Left forelimb (tissue), 1 donor: ENCODE data around the gene SELENON.

Source experiments
- DNase-seq: peaks from one replicate; pipeline ENCODE4 v3.0.0-alpha.2; 2018; ENCODE audit warnings: low spot score

Gene SELENON

DNA sequence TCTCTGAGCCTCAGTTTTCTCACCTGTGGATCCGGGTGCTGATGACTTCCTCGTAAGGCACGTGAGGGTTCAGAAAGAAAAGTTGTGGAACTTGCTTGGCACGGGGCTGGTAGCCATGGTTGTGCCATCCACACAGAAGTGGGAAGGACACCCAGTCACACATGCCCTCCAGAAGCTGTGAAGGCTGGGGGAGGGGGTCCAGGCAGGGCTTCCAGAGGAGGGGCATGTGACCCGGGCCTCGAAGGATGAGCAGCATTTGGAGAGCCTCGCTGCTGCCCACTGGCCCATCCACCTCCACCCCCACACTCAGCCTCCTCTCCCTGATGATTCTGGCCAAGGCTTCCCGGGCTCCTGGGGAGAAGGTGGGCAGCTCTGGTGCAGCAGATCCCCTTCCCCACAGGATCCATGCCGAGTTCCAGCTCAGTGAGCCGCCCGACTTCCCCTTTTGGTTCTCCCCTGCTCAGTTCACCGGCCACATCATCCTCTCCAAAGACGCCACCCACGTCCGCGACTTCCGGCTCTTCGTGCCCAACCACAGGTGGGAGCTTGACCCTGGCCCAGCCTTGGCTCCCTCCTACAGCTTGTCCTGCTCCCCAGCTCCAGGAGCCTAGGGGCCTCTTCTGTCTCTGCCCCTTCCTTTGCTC, 9.4 kb downstream of the SELENON start:
- no peak for DNase-seq

DNA sequence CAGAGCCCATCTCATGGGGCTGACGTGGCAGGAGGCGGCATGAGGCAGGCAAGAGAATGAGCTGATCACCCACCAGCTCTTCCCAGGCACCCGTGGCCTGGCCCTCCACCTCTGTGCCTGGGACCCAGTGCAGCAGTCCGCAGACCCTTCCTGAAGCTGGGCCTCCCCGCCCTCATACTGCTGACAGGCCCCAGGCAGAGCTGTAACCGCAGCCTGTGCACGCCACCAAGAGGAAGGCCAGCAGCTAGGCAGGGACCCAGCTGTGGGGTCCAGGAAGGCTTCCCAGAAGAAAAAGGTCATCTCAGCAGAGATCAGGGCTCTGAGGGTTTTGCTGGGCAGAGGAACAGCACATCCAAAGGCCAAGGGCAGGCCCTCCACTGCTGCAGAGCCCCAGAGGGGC, 9.9 kb downstream of the SELENON start:
- no peak for DNase-seq

DNA sequence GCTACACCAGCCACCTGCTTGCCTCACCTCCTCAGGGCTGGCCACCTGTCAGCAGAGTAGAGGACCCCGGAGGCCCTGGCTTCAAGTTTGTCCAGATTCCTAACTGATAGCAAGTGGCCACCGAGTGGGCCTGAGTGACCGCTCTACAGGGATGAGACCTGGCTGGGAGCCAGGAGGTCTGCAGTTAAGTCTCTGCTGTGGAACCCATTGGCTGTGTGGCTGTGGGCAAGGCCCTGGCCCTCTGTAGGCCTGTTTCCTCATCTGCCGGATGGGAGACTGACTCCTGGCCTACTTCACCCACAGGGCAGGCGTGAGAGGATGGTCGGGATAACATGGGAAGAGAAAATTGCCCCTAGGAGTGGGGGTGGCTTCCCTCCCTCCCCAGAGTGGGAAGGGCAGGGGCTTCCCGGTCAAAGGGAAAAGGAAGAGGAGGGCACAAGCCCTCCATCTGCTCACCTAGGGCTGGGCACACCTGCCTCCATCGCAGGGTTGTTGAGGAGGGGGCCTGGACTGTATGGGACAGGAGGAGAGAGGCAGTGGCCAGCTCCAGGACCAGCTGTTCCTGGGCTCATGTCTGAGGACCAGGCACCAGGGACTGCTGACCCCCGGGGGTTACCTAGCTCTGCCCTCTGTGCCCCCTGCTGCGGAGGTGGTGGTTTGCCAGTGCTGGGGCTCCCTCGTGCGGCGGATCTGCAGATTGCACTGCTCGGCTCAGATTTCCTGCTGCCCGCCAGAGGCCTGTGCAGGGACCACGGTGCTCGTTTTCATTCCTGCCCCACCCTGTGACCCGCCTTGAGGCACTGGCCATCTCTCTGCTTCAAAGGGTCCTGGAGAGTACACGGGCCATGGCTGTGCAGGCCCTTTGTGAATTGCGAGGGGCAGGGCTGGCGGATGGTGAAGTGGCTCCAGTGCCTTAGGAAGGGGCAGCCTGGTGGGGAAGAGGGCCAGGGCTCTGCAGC, 10.6 kb downstream of the SELENON start:
- DNase-seq, result peak; percentile 84

DNA sequence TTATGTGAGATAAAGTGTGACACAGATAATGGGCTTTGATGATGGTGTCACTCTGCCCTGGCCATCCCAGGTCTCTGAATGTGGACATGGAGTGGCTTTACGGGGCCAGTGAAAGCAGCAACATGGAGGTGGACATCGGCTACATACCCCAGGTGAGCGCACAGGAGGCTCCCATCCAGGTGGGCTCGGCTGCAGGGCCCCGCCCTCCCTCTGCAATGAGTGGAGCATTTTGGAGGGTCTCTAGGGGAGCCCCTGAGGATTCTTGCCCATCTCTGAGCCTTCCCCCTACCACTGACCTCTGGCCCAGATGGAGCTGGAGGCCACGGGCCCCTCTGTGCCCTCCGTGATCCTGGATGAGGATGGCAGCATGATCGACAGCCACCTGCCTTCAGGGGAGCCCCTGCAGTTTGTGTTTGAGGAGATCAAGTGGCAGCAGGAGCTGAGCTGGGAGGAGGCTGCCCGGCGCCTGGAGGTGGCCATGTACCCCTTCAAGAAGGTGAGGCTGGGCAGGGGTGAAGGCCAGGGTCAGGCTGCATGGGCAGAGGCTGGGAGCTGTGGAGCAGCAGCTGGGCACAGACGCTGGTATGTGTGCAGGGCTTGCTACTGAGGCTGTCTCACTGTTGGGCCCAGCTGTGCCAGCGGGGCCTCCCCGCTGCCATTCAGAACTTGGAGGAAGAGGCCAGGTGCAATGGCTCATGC, 11.5 kb downstream of the SELENON start:
- no peak for DNase-seq

DNA sequence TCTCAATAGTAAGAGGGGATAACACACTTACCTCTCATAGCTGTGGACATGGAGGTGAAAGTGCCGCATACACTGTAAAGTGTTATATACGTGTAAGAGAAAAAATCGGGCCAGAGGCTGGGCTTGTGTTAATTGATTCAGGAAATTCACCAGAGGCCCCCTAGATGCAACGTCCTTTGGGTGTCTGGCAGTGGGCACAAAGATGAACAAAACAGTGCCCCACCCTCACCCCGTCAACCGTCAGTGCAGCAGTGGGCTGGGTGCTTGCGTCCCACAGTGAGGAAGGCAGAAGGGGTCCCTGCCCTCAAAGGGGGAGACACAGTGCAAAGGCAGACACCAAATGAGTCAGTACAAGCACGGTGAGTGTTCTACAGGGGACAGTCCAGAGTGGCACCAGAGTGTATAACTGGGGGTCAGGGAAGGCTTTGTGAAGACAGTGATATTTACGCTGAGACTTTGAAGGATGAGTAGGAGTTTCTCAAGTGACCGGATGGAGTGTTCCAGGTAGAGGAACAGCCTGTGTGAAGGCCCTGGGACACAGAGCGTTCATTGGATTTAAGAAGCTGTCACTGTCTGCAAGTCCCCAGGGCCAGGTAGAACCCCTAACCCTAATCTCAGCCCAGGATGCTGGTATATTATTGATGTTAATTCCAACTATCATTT, 13.2 kb downstream of the SELENON start:
- DNase-seq, result no peak

DNA sequence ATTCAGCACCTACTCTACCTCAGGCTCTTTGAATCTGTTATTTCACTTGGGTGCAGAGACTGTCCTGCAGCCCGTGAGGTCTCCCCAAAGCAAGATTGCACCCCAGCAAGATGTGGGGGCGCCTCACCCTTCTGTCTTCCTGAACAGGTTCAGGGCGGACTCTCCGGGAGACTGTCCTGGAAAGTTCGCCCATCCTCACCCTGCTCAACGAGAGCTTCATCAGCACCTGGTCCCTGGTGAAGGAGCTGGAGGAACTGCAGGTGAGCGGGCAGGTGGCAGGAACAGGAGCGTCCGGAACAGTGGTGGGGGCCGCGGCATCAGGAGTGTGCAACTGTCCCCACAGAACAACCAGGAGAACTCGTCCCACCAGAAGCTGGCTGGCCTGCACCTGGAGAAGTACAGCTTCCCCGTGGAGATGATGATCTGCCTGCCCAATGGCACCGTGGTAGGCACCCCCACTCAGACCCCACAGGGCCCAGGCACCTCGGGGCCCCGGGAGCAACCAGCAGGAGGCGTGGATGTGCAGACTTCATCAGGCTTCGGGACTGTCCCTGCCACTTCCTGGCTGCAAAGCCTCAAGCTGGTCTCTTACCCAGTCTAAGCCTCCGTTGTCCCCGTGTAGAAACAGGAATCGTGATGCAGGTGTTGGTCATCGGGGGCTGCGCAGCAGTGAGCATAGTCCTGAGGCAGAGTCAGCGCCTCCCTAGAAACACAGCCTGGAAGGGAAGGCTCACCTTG, 13.9 kb downstream of the SELENON start:
- no peak for DNase-seq

DNA sequence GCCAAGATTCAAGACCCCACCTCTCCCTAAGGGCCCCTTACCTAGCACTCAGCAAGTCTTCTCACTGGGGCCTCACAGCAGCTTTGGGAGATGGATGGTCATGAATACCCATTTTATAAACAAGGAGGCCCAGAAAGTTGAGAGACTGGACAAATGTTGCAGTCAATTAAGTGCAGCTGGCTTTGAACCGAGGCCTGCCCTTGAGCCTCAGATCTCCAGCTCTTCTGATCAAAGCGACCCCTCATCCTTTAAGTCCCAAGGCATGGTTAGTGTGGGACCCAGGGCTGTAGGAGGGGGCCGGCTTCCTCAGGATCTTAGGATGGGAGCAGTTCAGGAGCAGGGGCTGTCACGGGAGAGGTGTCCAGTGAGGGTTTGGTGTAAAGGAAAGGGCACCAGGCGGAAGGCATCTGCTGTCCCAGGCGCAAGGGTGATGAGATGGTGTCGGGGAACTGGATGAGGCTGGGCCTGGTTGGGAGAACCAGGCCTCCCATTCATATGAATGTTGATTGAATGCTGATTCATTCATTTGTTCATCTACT, 14.6 kb downstream of the SELENON start:
- no peak for DNase-seq

DNA sequence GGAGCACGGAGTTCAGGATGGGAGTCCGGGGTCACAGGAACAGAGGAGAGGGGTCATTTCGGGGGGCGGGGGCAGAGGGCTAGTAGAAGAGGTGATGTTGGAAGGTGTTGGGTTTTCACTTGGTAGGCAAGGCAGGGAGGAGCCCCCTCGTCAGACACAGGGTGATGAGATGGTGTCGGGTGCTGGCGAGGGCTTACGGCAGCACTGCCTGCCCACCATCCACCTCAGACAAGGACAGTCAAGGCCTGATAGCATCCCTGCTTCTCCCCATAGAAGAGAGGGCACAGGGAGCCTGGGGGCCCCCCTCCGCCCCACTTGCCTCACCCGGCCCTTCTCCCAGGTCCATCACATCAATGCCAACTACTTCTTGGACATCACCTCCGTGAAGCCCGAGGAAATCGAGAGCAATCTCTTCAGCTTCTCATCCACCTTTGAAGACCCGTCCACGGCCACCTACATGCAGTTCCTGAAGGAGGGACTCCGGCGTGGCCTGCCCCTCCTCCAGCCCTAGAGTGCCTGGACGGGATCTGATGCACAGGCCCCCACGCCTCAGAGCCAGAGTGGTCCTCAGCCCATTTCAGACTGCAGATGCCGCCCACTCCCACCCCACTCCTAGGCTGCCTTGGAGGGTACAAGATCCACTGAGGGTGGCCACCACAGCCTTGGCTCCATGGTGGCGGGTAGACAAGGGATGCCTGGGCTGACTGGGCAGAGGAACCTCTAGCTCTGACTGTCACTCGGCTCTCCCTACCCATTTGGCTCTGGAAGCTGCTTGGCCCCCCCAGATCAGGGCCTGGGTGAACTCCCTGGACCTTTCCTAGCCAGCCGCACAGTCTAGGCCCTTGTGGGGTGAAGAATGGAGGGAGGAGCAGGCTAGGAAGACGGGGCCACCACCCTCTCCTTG, 15.5 kb downstream of the SELENON start:
- no peak for DNase-seq

DNA sequence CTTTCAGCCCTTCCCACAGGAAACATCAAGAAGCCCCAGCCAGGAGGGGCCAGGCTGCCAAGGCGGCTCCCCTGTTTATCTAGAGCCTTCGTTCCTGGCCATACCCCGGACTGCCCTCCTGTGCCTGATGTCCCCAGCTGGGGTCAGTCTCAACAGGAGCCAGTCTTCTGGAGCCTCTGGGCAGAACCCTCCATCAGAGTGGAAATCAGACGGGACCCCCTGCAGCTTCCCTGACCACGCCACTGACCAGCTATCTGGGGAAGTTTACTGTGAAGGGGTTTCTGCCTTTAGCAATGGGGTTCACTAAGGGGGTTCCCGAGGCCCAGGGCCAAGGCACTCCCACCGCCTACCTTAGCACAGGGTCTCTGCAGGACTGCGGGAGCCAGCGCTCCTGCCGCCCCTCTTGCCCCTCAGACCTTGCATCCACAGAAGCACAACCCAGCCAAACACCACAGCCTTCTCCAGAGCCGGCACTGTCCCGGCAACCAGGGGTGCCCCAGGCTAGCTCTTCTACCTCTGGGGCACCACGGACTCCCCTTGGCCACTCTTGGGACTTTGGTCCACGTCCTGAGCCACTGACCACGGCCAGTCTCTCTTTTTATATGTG, 16.2 kb downstream of the SELENON start:
- DNase-seq, result no peak

DNA sequence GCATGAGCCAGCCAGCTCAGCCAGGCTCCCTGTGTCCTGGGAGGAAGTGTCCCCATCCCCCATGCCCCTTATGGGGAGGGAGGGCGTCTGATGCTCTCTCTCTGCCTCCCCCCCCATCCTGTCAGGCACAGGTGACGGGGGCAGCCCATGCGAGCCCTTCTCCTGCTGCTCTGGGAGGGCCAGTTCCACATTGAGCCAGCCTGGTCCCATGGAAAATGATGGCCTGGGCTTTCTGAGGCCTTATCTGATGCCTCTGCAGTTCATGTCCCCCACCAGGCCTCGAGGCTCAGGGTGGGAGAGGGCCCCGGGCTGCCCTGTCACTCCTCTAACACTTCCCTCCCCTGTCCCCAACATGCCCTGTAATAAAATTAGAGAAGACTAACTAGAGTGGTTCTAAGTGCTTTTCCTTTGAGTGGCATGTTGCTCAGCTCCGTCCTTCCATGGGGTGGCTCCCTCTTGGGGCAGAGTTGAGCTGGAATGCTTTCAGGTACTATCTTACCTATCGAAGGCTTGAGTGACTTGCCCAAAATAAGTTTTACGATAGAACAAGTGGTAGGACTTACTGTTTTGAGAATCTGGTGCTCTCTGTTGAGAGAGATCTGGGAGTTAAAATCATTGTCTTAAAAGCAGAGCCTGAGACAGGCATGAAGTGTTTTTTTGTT, 18.0 kb downstream of the SELENON start:
- DNase-seq, result no peak

DNA sequence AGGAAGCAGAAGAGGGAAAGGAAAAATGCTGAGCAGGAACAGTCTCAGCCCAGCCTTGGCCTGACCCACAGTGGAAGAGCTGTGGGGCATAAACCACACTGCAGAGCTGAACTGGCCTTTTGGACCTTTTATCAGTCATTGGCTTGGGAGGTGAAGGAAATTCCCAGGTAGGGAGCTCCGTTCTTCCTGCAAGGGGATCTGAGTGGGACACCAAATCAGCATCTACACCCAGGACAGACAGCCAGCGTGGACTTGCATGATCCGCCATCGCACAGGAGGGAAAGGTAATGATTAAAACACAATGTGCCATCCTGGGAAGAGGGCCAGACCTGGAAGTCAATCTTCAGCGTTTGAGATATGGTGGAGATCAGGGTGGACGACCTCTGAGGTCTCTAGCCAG, 18.6 kb downstream of the SELENON start:
- DNase-seq, result no peak

DNA sequence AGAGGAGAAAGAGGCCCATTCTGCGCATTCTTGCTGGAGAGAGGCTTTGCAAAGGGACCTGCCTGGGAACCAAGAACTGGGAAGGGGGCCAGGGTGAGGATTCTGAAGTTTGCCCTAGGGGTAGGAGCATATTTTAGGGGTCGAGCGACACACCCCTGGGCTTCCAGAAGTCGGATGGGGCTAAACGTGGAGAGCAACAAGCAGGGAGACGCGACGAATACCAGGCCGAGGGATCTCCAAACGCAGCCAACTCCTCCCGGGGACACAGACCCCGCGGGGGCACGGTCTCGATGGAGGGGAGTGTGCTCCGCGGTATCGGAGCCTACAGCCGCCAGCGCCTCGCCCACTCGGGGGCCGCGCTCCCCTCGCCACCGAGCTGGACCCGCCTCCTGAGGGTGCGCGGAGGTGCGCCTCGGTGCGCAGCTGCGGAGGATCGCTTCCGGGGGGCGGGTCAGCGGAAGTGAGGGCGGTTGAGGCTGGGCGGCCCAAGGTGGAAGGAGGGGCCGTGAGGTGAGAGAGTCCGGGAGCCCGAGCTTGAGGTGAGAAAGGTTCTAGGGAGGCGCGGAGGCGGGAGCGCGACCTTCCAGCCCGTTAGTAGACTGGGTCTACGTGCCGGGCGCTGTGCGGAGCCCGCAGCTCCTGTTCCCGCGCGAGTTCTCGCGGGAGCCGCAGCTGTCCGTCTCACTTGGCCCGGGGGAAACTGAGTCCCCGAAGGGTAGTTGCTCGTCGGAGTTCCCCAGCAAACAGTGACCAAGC, 19.7 kb downstream of the SELENON start, which contains the start of gene MTFR1L:
Gene MTFR1L, plus strand, starts transcription at position 464 of the 756 bp plus-strand sequence. CDS start 3,151 bp downstream, outside the sequence.
- peak; percentile 93 for DNase-seq

DNA sequence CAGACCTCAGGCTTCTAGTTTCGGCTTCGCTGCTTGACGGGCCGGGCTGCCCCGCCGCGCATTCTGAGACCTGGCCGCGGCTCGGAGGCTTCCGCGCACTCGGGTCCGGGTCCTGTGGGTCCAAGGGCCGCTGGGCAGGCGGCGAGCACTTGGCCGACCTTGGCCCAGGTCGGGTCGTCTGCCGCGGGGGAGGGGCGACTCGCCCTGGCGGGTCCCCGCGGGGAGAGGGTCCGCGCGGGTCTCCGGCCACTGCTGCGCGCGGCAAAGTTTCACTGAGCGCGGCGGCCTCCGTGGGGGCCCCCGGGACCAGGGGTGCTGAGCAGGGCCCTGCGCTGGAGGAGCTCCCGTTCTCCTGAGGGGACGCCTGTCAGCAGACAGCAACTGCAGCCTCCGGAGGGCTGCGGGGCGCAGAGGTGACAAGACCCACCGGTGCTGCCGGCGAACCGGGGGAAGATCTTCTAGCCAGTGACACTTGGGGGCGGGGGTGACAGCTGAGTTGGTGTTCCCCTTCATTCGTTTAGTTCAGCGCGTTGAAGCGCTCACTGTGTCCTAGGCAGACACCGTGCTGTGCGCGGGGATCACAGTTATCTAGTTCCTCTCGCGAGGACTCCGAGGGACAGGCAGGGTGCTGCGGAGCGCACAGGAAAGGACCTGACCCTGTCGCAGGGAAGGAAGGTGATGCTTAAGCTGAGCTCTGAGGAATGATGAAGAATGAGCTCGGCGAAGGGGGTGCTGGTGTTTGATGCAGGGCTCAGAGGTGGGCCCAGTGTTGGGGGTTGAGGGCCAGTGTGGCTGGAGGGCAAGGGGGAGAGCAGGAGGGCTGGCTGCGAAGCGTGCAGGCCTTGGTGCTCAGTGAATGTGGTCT, 20.5 kb downstream of the SELENON start:
- DNase-seq, result no peak

DNA sequence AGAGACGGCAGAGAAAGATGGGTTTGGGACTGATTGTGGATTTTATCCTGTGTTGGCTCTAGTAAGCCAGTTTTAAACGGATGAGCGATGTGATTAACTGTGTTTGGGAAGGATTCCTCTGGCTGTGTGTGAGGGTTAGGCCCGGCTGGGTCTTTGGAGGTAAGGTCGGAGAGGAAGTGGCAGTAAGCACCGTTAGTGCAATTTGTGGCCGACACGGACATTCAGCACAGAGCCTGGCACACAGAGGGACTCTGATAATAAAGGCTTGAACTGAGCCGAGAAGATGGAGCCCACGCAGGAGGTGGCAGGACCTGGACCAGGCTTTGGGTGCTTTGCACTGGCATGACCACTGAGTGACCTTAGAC, 21.1 kb downstream of the SELENON start:
- no peak for DNase-seq

DNA sequence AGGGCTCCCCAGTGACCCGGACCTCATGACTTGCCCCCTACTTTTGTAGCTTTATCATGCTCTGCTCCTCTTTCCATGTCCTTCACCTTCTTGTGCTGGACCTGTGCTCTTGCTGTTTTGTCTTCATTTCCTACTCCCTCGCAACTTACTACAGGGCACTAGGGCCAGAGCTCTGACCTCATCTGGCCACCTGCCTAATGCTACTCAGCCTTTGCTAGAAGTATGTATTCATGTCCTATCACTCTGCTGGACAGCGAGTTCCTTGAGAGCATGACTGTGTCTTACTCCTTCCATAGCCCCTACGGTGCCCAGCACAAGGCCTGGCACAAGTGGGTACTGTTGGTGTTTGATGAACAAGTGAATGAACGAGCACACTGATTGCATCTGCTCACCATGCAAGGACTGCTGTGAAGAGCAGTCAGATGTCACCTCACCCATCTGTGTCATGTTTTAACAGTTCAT, 21.7 kb downstream of the SELENON start:
- no peak for DNase-seq

DNA sequence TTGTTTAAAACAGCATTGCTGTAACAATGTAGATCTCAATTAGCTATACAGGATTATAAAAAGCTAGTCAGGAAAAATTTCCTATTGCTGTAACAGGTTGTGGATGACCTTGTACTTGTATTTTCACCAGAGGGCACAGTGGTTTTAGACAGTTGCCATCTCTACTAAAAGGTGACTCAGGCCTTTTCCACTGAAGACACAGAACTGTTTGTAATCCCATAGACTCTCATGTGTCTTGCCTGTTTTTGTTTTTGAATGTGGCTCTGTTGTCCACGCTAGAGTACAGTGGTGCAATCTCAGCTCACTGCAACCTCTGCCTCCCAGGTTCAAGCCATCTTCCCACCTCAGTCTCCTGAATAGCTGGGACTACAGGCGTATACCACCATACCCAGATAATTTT, 25.6 kb downstream of the SELENON start:
- DNase-seq, result no peak

DNA sequence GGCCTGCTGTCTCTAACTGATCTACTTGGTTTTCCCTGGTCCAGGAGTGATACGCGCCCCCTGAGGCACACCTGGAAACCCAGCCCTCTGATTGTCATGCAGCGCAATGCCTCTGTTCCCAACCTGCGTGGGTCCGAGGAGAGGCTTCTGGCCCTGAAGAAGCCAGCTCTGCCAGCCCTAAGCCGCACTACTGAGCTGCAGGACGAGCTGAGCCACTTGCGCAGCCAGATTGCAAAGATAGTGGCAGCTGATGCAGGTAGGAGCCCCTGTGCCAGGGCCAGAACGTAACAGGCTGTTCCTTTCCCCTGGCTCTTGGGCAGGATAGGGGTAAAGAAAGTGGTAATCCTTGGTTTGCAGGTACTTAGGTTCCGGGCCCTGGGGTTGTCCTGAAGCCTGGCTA, 26.6 kb downstream of the SELENON start:
- no peak for DNase-seq
